Hematopoietic multipotent progenitor cell treated with erythropoietin and hydrocortisone succinate and interleukin-3 and kit ligand, for 4 days (in vitro differentiated cells): Measurements from ENCODE around the gene MYO6.

Source experiments
- DNase-seq: peaks from one replicate; pipeline ENCODE4 v3.0.0-alpha.2; 2015

MYO6 gene

DNA sequence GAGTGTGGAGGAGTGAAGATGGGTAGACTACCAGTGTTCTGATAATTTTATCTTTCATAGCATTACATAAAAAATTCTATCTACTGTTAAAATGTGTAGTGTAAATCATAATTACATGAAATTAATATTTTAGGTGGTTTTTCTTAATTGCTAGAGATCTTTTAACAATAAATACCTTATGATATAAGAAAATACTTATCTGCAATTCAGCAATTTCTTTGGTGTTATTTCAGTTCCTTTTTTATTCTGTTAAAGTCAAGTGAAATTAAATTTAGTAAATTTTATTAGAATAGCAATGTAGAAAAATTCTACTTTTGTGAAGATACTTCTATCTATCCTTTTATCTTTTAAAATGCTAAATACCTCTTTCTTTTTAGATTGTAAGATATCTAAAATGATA lies 219.1 kb downstream of the MYO6 start:
- no peak for DNase-seq
